HG03175 (cell line): ENCODE measurements around the gene RGS1.

Source experiments
- ATAC-seq: cut with Tn5 transposase; IDR thresholded peaks from one replicate; pipeline ENCODE4 v1.9.1; 2021; ENCODE audit warnings: mild to moderate bottlenecking, moderate library complexity; ENCODE audit not compliant: unreplicated experiment

RGS1 gene

GRCh38 chr1:192579010-192579738 lies 3.6 kb downstream of the RGS1 start:
- no peak for ATAC-seq

DNA sequence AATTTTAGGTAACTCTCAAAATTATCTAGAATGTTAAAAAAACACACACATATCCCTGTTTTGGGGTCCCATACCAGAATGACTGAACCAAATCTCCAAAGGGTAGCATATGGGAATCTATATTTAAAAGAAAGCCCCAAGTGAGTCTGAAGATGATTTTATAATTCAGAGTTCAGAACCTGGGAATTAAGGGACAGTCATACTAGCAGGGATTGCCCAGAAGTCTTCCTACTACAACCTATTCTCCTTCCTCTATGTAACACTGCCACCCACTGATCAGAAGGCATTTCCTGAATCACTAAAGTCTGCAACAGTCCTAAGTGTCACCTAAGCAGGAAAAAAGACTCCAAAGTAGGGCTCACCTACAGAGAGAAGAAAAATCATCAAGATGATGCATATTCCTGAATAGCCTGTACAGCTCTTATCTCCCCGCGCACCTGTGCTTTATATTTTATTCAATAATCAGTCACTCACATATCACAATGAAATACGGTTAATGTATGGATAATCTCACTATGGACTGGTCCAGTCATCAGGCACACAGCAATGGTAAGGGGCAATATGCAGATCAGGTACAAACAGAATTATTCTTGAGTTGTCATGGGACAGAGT lies 4.9 kb downstream of the RGS1 start:
- ATAC-seq, result peak; percentile 32

DNA sequence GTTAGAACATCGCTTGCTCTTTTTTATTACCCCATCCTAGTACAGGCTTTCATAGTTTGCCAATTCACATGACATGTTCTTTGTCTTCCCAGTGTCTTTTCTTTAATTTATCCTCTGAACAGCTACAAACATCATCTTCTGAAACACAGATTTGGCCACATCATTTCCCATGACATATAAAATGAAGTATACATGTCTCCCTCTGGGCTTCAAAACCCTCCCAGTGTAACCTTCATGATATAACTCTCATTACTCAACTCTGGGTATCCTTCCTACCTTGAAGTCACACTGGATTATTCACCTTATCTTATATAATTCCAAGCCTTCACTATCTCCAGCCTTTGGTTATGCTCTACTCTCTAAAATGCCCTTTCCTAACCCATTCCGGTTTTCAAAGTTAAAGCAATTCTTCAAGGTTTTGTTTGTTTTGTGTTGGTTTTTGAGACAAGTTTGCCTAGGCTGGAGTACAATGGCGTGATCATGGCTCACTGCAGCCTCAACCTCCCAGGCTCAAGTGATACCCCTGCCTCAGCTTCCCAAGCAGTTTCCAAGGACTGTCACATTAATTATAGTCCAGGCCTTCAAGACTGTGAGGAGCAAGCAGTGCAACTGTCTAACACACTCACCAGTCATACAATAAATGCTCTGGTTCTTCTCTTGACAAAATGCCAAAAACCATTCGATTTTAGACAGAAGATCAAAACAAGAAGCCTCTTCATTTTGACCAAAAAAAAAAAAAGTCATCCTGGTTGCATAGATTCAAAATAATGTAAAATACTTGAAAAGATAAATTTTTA lies 5.8 kb downstream of the RGS1 start:
- no peak for ATAC-seq

GRCh38 chr1:192584866-192585265 lies 9.3 kb downstream of the RGS1 start:
- no peak for ATAC-seq

GRCh38 chr1:192587386-192588266 lies 12.1 kb downstream of the RGS1 start:
- ATAC-seq, result no peak

GRCh38 chr1:192588546-192588945 lies 13.0 kb downstream of the RGS1 start:
- ATAC-seq, result no peak

DNA sequence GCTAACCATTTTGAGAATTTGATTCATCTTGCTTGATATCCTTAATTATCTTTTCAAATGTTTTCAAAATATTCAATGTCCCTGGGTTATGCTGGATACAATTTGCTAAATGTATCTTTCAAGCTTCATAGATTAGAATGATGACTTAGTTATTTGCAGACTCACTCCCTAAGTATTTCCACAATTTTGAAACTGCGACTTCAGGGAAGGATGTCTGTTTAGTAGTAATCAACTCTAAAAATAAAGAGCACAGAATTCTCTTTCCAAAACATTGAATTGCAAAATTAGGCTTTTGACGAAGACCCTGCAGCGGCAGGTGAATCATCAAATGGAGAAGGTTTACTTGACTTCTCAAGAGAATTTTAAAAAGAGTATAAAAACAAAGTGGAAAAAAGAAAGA lies 14.2 kb downstream of the RGS1 start:
- no peak for ATAC-seq

GRCh38 chr1:192592517-192592916 lies 16.9 kb downstream of the RGS1 start:
- ATAC-seq, result no peak

DNA sequence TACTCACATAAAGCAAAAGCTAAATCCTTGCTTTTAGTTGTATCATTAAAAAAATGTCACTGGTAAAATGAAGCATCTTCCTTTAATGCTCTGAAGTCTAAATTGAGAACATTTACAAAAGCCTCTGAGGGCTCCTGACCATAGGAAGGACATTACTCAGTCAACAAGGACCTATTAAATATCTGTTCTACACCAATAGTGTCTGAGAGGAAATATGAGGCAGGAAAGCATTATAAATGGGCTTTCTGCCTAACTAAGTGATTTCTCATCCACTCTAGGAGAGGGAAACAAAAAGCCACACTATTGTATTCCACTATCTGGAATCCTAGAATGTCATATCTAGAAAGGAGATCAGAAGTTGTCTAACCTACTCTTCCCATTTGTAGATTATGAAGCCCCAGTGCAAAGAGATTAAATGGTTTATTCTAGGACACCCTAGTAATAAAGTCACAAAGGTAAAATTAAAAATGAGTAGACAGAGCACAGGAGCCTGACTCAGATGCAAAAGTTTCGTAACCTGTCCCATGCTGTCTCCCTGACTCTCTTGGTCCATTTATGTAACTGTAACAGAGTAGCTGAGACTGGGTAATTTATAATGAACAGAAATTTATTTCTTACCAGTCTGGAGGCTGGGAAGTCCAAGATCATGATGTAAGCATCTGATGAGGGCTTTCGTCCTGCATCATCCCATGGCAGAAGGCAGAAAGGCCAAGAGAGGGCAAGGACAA lies 17.6 kb downstream of the RGS1 start:
- no peak for ATAC-seq

DNA sequence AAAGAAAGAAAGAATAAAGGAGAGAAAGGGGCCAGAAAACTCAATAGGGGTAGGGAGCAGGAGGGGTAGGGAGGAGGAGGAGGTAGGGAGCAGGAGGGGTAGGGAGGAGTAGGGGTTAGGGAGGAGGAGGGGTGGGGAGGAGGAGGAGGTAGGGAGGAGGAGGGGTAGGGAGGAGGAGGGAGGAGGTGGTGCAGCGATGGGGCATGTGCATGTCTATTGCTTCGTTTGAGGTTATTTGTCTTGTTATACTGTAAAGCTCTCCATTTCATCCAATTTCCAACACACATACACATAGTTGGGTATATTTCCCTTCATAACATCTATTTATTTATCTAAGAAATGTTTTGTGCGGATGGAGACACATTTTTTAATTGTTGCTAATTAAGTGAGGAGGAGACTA lies 19.7 kb downstream of the RGS1 start:
- ATAC-seq, result no peak

GRCh38 chr1:192598589-192598988 lies 23.0 kb downstream of the RGS1 start:
- peak; percentile 41 for ATAC-seq

- no peak for ATAC-seq
Observed at GRCh38 chr1:192600275-192600674, 24.7 kb downstream of the RGS1 start.

- peak; percentile 38 for ATAC-seq
Observed at GRCh38 chr1:192601143-192601542, 25.6 kb downstream of the RGS1 start.

- ATAC-seq, result peak; percentile 26
Observed at GRCh38 chr1:192601567-192601966, 26.0 kb downstream of the RGS1 start.

- ATAC-seq, result no peak
Observed at GRCh38 chr1:192602757-192603156, 27.2 kb downstream of the RGS1 start.

DNA sequence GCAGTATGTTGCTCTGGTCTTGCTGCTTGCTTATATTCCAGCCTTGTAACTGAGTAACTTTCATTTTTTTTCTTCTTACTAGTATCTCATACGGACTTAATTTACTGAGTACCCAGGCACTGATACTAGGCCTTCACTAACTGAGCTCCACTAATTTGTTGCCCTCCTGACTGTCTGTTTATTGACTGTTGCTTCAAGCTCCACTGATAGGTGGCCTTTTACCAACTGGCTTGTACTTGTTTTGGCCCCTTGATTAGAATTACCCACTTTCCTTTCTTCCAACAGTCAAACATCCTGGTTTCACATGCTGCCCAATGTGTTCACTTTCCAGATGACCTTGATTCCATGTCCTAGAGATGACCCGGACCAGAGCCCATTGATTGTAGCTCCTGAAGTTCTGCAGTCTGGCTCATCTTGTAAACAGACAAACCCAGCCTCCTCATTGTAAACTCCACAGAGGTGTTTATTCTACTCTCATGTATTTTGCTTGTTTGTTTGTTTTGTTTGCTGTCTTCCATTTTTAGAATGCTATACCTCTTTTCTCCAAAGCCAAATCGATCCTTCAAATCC lies 27.7 kb downstream of the RGS1 start:
- ATAC-seq, result no peak

GRCh38 chr1:192604979-192605620 lies 29.5 kb downstream of the RGS1 start:
- ATAC-seq, result peak; percentile 40

DNA sequence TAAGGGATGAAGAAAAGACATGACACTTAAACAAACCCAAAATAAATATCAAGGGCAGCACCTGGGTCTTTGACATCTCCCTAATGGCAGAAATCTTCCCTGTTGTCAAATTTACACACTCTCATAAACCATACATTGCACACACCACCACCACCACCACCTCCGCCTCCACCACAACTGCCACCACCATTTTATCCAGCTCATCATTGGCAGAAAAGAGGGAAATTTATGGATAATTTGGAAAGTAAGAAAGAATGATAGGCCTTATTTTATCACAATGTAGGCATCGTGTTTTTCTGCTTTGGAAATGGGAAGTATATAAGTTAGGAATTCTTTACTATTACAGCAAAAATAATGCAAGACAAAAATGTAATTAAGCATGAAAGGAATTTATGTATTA lies 33.1 kb downstream of the RGS1 start:
- no peak for ATAC-seq
